ENCODE measurements around the gene CD160. TPM values are rescaled to one million over a fixed set of nuclear protein-coding genes. Genes with fewer than 3 reads are reported as not detected.
A peak's percentile ranks its signal among the peaks of the same experiment; 100 is the strongest.

Gene CD160, protein sequence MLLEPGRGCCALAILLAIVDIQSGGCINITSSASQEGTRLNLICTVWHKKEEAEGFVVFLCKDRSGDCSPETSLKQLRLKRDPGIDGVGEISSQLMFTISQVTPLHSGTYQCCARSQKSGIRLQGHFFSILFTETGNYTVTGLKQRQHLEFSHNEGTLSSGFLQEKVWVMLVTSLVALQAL
- total RNA-seq (2013; cell fraction: nucleolus; rRNA removed) = 0.22 TPM in 1 of 2 replicates, not detected in the other
- total RNA-seq (2014; rRNA removed) (0.06 TPM in 1 of 2 replicates, not detected in the other), total RNA-seq (2014; rRNA removed; fragmentation: Illumina TruSeq; extraction: Trizol) (not detected in 2 replicates), total RNA-seq (2021) (not detected in 2 replicates), polyA plus RNA-seq (2011; rRNA removed) (1.1 and 2.3 TPM in 2 replicates), polyA plus RNA-seq (2014; fragmentation: Illumina TruSeq; extraction: Trizol) (0.25 TPM in 1 of 2 replicates, not detected in the other), polyA plus RNA-seq (2014; fragmentation: Nextera tagmentation; extraction: Ambion mirVana) (under 1 TPM in 1 of 2 experiments, not detected in 1; 0.26 TPM), polyA plus RNA-seq (2014; rRNA removed) (0.14 TPM in 1 of 2 replicates, not detected in the other), polyA plus RNA-seq (2016; fragmentation: Nextera tagmentation; extraction: Ambion mirVana) (under 1 TPM; 0.14 to 0.83 TPM), polyA minus RNA-seq (2011; rRNA and poly(A)+ RNA removed) (0.66 and 0.72 TPM in 2 replicates), Bru-seq, nascent RNA (percentile 20 among the genes with signal in this experiment), BruChase-seq, experiment 1, labeled RNA remaining after a 6-hour chase (percentile 21 among the genes with signal in this experiment), BruChase-seq, experiment 2, labeled RNA remaining after a 2-hour chase (percentile 24 among the genes with signal in this experiment)
- 0.18 TPM for polyA plus RNA-seq (2011; ENCODE audit: low read depth)
- 0.54 and 0.74 TPM in 2 replicates for polyA plus RNA-seq (2011; cell fraction: cytosol; rRNA removed)
- polyA plus RNA-seq (2011; cell fraction: nucleus; rRNA removed) = 0.25 and 0.33 TPM in 2 replicates
- polyA plus RNA-seq (2012) = 0.25 and 0.62 TPM in 2 replicates
- 1.2 TPM in 1 of 2 replicates, not detected in the other for polyA minus RNA-seq (2011; cell fraction: cytosol; rRNA and poly(A)+ RNA removed)
- polyA minus RNA-seq (2011; cell fraction: nucleus; rRNA and poly(A)+ RNA removed) = not detected in 2 replicates
- long read RNA-seq, experiment 1 = 0 reads
- long read RNA-seq, experiment 2, partial matches to known transcripts = 0 of 4 reads
- long read RNA-seq, experiment 2, other reads (novel, unspliced or antisense) = 2 of 4 reads

GRCh38 chr1:145719230-145720079, at the start of gene CD160:
CD160 (plus strand) TSS chr1:145719499; CDS start chr1:145728328, 8,829 bp downstream.
- ChIA-PET RAD21 (ENCODE audit: unreplicated experiment) (interaction anchor here (0.9 to 1.3 kb wide), 5 partner anchors 10 to 140 kb away, joined by 3 to 5 read pairs (median 4); partner anchors contain the start of gene PIAS3), POLR2A (no interaction called here), CTCF (interaction anchor here (0.7 to 2.3 kb wide), 9 partner anchors 11 to 299 kb away, joined by 3 to 14 read pairs (median 4); no protein-coding TSS in a partner anchor), SMC1A (ENCODE audit: uncharacterized antibody, unreplicated experiment) (interaction anchor here (0.7 to 3.1 kb wide), 4 partner anchors 10 to 126 kb away, joined by 3 to 17 read pairs (median 4); no protein-coding TSS in a partner anchor)
- no peak within 1 kb of the TSS for H3K27ac ChIP-seq (ENCODE audit: control insufficient read depth, insufficient read depth)
- intact Hi-C loops (cut with micrococcal nuclease; ENCODE audit: unreplicated experiment) (loop anchor here (5.0 kb wide), 2 partner anchors 82 to 127 kb away; no protein-coding TSS in a partner anchor), in situ Hi-C loops (cut with MboI) (no loop called here)
- DNase-seq (ENCODE audit: low read depth, low spot score) (no peak), ATAC-seq (peak; percentile 62), FAIRE-seq (peak; percentile 44)
- WGBS (ENCODE audit: insufficient coverage, insufficient replicate concordance, low lambda C conversion rate, missing lambda C conversion rate) = 64% methylated on average over 12 of the region's 12 CpGs
- no peak within 1 kb of the TSS; the same call in 1 of the 2 replicates for H3K4me2 ChIP-seq (ENCODE audit: control insufficient read depth, insufficient read depth)
- no peaks in the 10 kb centered on the region for H3K36me3 ChIP-seq (ENCODE audit: control insufficient read depth in 2 of 2, insufficient read depth in 2 of 2, low read length in 1 of 2)
- no peak within 1 kb of the TSS for H3K9ac ChIP-seq (ENCODE audit: control insufficient read depth, insufficient read depth, low read length)
- no peaks in the 10 kb centered on the region for H3K79me2 ChIP-seq (ENCODE audit: control insufficient read depth, insufficient read depth, low read length)
- no peaks in the 10 kb centered on the region for H4K20me1 ChIP-seq (ENCODE audit: control insufficient read depth, insufficient read depth)
- no peak within 1 kb of the TSS for H2AFZ ChIP-seq (ENCODE audit: control insufficient read depth, low read depth, low read length)
- no peak within 1 kb of the TSS for H3K4me3 ChIP-seq
- H3K9me3 ChIP-seq (replicated peaks; ENCODE audit: control insufficient read depth, insufficient read depth, low read length) = no peaks in the 10 kb centered on the region
- BruUV-seq (replicated peaks) = no TSS peak
- no peaks in the 10 kb centered on the region for H3K27me3 ChIP-seq (replicated peaks in 1 of 2; ENCODE audit: control insufficient read depth in 2 of 2, insufficient read depth in 2 of 2, low read length in 1 of 2)
- H3K4me1 ChIP-seq (ENCODE audit: control insufficient read depth, insufficient read depth, low read length) = peaks cover 16% of the 10 kb centered on the region
- TF ChIP-seq CREB1 (IDR thresholded peaks at IDR 0.05; ENCODE audit: low read depth) (0 out of 2 replicates have a peak, but pooled peaks have one; percentile 13), SMAD1 (IDR thresholded peaks at IDR 0.05; ENCODE audit: low read depth, partially characterized antibody) (no peak), NFXL1 (IDR thresholded peaks at IDR 0.05; ENCODE audit: borderline replicate concordance) (no peak), WRNIP1 (IDR thresholded peaks at IDR 0.05; ENCODE audit: borderline replicate concordance, low read depth, low read length) (no peak), TCF3 (IDR thresholded peaks at IDR 0.05; ENCODE audit: borderline replicate concordance, insufficient read depth, low read depth, low read length) (no peak), ZNF622 (IDR thresholded peaks at IDR 0.05) (no peak), JUNB (IDR thresholded peaks at IDR 0.05) (peak; percentile 22; the same call in 1 of the 2 replicates), ATF7 (IDR thresholded peaks at IDR 0.05; ENCODE audit: low read depth) (peak; percentile 52; the same call in 1 of the 2 replicates), ZBTB4 (CRISPR knock-in tag; IDR thresholded peaks at IDR 0.05) (no peak), NR2C2 (IDR thresholded peaks at IDR 0.05; ENCODE audit: borderline replicate concordance, control insufficient read depth, insufficient read length, low read depth) (no peak), EZH2 (IDR thresholded peaks at IDR 0.05; ENCODE audit: borderline replicate concordance, control insufficient read depth, low read depth, low read length) (no peak), IKZF2 (IDR thresholded peaks at IDR 0.05) (peak in 1 of 2 experiments; percentile 46; a peak in 2 of 4 replicates), MTA2 (IDR thresholded peaks at IDR 0.05; ENCODE audit: low read depth) (peak; percentile 63; the same call in 1 of the 2 replicates), RUNX3 (IDR thresholded peaks at IDR 0.05; ENCODE audit: low read length) (peak; percentile 89)

Data from GM12878 (cell line).